Cerebellar cortex (tissue), 1 donor: ENCODE measurements around the gene WNT7B.

ENCODE experiments used
- DNase-seq: peaks from one replicate; pipeline ENCODE4 v3.0.0-alpha.2; 2015; ENCODE audit warnings: low spot score

The WNT7B gene

GRCh38 chr22:45977003-45977411 lies at the start of gene WNT7B:
TSS of gene WNT7B (minus strand) at chr22:45977162. CDS start at chr22:45976754, 408 bp downstream.
- DNase-seq: no peak

DNA sequence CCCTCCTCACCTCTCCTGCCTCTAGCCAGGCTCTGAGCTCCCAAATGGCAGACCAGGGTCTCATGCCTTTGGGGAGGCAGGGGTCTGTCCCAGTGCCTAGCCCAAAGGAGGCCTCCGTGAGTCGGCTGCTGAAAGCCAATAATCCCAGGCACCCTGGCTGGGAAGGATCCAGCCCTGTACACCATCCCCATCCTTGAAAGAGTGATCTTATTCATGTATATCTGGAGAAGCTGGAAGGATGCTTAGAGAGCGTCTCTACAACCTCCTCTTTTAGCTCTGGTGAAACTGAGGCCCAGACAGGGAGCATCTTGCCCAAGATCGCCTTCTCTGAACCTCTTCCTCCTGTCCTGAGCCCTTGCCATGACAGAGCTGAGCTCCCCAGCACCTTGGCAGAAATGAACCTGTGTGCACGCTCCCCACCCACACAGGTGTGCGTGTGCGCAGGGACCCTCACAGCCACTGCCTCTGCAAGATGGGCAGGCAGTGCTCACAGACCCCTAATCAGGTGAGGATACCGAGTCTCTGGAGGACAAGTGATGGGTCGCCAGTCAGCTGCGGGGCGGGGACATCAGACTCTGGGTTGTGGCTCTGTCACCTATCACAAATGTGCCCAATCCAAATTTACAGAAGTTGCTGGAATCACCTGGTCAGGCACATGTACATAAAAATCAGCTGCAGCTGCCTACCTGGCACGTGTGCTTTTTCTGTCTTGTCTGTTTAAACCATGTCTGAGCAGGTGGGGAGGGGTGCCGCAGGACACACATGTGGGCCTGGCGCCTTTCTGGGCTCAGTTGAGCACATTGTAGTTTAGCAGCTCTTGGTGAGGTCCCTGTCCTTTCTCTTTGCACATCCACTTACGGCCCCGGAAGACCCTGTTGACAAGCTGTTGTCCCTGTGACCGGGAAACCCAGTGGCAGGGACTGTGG lies 49.3 kb upstream of the WNT7B start:
- DNase-seq: no peak

- DNase-seq: no peak
These were observed 48.4 kb upstream of the WNT7B start for GRCh38 chr22:46025225-46025972.

DNA sequence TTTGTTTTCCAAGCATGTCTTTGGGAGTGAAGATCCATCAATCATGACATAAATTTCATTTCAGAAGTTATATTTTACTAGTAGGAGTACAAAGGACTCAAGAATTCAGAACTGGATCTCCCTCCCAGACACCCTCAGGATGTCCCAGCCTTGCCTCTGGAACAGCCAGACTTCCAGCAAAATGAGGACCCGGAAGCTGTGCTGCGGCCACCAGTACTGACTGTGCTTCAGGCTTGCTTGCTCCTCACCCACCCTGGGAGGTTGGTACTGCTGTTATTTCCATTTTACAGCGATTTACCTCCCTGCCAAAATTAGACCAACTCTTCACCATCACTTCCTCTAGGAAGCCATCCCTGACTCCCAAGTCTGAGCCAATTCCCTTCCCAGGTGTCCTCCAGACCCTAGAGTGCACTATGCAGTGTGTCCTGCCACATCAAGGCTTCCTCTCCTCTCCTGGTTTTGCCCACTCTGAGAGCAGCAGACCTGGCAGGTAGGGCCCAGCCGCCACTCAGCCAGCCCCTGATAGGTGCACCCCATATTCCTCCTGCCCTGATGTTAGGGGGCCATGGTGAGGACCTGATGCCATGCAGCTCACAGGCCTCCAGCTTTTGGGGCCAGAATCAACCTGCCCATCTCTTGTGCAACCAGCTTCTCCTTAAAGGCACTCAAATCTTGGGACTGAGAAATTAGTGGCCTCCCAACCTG lies 47.3 kb upstream of the WNT7B start:
- no peak for DNase-seq

DNA sequence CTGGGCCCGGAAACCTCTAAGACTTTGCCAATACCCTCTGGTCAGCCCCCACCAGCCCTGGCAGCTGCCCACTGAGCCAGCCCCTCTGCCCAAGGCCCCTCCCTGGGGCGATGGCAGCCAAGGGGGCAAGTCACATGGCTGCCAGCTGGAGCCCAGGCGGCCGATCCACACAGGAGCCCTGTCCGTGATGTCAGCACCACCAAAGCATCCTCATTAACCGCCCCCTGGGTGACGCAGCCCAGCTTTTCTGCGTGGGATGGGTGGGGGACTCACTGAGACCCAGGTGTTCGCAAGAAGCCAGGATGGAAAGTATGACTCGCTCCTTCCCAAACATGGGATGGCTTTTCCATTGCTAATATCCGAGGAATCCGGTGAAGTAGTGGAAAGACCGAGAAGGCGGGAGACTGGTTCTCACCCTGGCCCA lies 46.6 kb upstream of the WNT7B start:
- DNase-seq: no peak

GRCh38 chr22:46022881-46023512 lies 46.0 kb upstream of the WNT7B start:
- no peak for DNase-seq

DNA sequence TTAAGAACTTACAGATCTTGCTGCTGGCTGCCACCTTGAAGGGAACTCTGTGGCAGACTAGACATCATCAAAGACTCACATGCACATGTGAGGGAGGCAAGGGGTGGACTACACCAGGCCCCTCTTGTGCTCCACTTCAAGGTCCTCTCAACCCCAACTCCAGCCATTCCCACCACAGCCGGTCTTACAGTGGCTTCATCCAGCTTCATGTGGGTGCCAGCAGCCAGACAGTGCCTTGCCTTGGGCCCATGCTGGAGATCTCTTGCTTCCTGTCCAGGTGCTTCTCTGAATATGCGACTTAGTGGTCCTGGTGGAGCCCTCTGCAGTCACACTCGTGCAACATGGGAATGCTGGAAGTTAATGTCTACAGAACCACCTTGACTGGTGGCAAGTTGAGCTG lies 44.6 kb upstream of the WNT7B start:
- DNase-seq: no peak

DNA sequence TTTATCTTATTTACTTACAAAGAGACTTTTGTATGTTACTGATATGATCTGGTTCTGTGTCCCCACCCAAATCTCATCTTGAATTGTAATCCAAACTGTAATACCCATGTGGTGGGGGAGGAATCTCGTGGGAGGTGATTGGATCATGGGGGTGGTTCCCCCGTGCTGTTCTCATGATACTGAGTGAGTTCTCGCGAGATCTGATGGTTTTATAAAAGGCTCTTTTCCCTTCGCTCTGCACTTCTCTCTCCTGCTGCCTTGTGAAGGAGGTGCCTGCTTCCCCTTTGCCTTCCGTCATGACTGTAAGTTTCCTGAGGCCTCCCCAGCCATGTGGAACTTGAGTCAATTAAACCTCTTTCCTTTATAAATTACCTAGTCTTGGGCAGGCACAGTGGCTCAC lies 42.4 kb upstream of the WNT7B start:
- DNase-seq: no peak

GRCh38 chr22:46018859-46019258 lies 41.9 kb upstream of the WNT7B start:
- no peak for DNase-seq

DNA sequence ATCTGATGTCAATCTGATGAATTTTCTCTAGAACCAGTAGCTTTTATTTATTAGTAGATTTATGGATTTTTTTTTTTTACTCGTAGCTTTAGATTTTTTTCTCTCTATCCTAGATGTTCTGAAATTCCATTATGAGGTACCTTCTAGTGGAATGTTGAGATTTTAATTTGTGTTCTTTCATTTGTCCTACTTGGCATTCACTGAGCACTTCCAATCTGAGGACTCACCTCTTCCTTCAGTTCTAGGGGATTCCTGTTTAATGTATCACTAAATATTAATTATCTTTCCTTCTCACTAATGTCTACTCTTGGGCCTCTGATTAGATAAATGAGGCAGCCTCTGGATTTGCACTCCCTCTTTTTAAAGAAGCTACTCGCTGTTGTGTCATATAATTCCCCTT lies 40.2 kb upstream of the WNT7B start:
- no peak for DNase-seq

GRCh38 chr22:46013460-46014416 lies 36.8 kb upstream of the WNT7B start:
- DNase-seq: peak; percentile 75

DNA sequence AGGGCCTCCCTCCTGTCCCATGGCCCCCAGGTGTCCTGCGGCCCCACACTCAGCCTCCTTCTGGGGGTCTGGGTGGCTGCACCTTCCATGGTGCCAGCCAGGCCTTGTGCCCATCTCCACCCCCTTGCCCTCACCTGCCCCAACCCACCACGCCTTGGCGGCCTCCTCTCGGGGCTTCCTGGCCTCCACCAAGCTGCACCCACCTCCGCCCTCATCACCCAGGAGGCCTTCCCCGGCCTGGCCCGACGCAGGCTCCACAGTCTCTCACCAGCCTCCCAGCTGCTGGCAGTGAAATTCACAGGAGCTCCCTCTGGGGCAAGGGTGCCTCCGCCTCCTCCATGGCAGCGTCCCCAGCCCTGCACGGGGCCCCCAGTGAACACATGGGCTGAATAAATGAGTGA lies 35.9 kb upstream of the WNT7B start:
- DNase-seq: no peak

DNA sequence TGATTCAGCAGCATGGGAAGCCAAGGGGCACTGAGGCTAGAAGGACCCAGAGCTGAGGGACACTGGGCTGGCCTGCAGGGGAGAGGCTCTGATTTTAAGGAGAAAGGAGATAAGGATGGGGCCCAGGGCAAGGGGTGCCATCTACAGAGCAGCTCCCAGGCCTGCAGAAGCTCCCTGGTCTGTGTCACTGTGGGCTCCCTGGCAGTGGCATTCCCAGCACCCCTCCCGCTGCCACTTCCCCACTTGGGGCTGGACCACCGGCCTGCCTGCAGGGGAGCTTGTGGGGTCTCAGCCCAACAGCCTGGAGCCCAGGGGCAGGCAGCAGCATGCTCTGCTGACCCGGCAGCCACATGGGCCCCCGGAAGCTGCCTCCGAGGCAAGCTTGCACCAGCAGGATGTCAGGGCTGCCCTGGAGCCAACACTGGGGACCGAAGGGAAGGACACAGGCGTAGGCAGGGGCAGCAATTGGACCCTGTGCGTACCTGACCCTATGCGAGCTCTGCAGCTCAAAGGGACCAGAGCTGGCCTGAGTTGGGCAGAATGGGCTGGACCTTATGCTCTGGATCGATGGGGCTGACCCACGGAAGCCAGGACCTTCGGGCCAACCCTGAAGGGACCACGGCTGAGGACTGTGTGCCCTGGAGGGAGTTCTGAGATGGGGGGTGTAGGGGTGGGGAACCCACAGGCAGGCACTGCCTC lies 35.4 kb upstream of the WNT7B start:
- no peak for DNase-seq

DNA sequence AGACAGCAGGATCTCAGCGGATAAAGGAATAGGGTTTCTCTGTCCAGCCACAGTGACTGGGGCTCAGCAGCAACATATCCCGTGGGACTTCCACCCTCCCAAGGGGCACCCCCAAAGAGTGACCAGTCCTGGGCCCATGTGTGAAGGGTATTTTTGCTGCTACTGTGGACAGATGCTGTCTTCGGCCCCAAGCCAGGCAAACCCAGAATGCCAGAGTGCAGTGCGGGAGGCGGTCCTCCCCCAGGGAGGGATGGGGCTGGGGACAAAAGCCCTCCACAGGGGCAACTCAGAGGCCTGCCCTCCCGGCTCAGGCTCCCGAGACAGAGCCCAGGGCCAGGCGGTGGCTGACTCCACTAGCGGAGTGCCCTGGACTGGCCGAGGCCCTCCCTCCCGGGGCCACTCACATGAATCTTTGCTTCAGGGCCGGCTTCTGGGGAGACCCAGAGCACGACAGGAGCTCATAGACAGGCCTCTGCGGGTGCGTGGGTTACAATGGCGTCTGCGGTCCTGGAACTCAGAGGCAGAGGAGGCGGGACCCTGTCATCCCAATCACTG lies 34.7 kb upstream of the WNT7B start:
- no peak for DNase-seq

- DNase-seq: no peak
These were observed 34.1 kb upstream of the WNT7B start for GRCh38 chr22:46010951-46011626.

- DNase-seq: no peak
These were observed 33.4 kb upstream of the WNT7B start for GRCh38 chr22:46010207-46010867.

GRCh38 chr22:46009730-46010129 lies 32.8 kb upstream of the WNT7B start:
- no peak for DNase-seq

DNA sequence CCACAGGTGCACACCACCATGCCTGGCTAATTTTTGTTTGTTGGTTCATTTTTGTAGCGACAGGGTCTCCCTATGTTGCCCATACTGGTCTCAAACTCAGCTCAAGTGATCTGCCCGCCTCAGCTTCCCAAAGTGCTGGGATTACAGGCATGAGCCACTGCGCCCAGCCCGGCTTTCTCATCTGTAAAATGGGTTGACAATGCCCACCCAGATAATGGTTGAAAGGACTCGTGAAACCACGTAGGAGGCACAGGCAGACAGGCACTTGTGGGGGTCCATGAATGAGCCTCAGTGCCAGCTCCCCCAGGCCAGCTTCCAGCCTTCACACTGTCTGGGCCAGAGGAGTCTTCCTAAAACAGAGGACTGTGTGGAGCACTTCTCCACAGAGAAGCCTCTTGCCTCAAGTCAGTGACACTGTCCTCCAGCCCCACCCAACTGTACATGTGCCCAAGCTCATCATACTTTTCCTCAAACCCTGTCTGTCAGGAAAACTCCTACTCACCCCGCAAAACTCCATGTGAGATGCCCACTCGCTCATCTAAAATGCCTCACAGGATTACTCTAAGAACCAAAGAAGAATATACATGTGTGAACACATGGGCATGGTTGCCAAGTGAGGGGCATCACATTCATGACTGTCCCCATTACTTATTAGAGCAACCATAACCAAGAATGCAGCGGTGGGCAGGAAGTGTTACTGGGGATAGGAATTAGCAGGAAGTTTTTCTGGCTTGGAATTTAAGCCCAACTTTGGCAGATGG lies 32.1 kb upstream of the WNT7B start:
- DNase-seq: no peak
